HL-60 (cell line): Measurements from ENCODE around the gene NXNL1.

ENCODE experiments used
- CTCF ChIP-seq: IDR thresholded peaks from one replicate; pipeline ENCODE4 v1.5.1; 2011; ENCODE audit warnings: low read length, control low read depth, inconsistent platforms; ENCODE audit not compliant: insufficient read depth
- GABPA ChIP-seq: IDR thresholded peaks from 2 replicates; pipeline ENCODE4 v1.6.1; 2012; ENCODE audit warnings: low read depth
- POLR2AphosphoS5 ChIP-seq: IDR thresholded peaks from 2 replicates; pipeline ENCODE4 v1.6.1; 2012; ENCODE audit warnings: low read depth
- REST ChIP-seq: IDR thresholded peaks from 2 replicates; pipeline ENCODE4 v1.6.1; 2012; ENCODE audit warnings: low read depth; ENCODE audit not compliant: insufficient replicate concordance

GRCh38 chr19:17495639-17496296, 35.0 kb upstream of the NXNL1 start:
- TF ChIP-seq CTCF (no peak), REST (no peak), GABPA (no peak), POLR2AphosphoS5 (no peak)
